Mucosa of descending colon (tissue), 3 donors: ENCODE data around the gene ALOX12B. TPM values are rescaled to one million over a fixed set of nuclear protein-coding genes. Genes with fewer than 3 reads are reported as not detected.

ENCODE experiments used
- ATAC-seq: fragments of 200-7000 bp; cut with Tn5 transposase; one replicate; pipeline ENCODE4 v1.9.1; 2020; ENCODE audit warnings: mild to moderate bottlenecking, moderate library complexity
- DNase-seq, 3 donors: peaks; one replicate each; pipeline ENCODE4 v3.0.0-alpha.2; 2020
- H3K36me3 ChIP-seq: fragments of 200-600 bp; one replicate; pipeline ENCODE4 v1.8.0; 2021; ENCODE audit warnings: low read depth, mild to moderate bottlenecking
- H3K4me1 ChIP-seq: fragments of 200-600 bp; one replicate; pipeline ENCODE4 v1.8.0; 2021; ENCODE audit warnings: low read depth, mild to moderate bottlenecking
- H3K4me3 ChIP-seq: fragments of 200-600 bp; one replicate; pipeline ENCODE4 v1.8.0; 2021; ENCODE audit warnings: mild to moderate bottlenecking
- H3K9me3 ChIP-seq: fragments of 200-600 bp; one replicate; pipeline ENCODE4 v1.8.0; 2021; ENCODE audit warnings: mild to moderate bottlenecking
- intact Hi-C, 2 donors: fragments of 100-400 bp; cut with DNase I in 1 of 2; cut with micrococcal nuclease in 1 of 2; formaldehyde crosslinking; loops; one replicate each; pipeline versions ENCODE4 v1.11.0 to v1.11.1; 2022; cut with DNase I, micrococcal nuclease
- total RNA-seq, 3 donors: library from RNA; stranded (reverse); fragmentation: NEBNext Ultra II Directional in 2 of 3; extraction: Animal tissue kit (Norgen Biotek cat#: 25700) in 2 of 3; gene quantifications; one replicate each; pipeline versions ENCODE4 v1.2.1 to v1.2.4, GENCODE V29; 2021 to 2023
- TF ChIP-seq, protein P1 (sequence below): fragments of 200-600 bp; IDR thresholded peaks from one replicate; pipeline ENCODE4 v1.8.0; 2022; ENCODE audit warnings: antibody characterized with exemption, mild to moderate bottlenecking
- donor health status: DM: no; HTN: no; CAD: no; lungs with moderate emphysema.
- donor health status: DM: no; HTN: no; CAD: no.
- donor health status: DM: no; HTN: yes; CAD: no.

The ALOX12B gene
- total RNA-seq, 3 donors from 2014 or later, result 0.25 to 0.65 (median 0.49) TPM

DNA sequence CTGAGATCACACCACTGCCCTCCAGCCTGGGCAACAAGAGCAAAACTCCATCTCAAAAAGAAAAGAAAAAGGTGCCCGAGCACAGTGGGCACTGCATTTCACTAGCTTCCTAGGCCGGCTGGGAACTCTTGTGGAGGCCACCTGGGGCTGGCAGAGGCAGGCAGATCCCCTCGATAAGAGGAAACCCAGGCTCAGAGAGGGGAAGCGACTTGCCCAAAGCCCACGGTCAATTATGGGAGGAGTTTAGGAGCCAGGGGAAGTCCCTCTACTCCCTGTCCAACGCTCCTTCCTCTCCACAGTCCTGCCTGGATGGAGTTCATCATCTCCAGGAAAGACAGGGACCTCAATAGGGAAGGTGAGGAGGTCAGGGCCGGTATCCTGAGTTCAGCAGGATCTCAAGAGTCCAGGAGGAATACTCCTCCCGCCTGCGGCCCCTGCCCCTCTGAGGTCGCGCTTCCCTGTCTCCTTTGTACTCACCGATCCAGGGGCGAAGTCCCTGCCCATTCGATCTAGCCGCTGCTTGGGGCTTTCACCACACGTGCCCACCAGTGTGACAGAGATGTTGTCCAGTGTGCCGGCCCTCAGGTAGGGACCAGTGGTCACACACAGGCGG is 30.0 kb upstream of the ALOX12B start:
- H3K9me3 ChIP-seq, result no peaks in the 10 kb centered on the region
- peaks cover 33% of the 10 kb centered on the region for H3K4me1 ChIP-seq
- ATAC-seq (no peak), DNase-seq (no peak)
- no peak overlapping the region for H3K4me3 ChIP-seq
- intact Hi-C loops, result no loop called here
- TF ChIP-seq, protein P1, sequence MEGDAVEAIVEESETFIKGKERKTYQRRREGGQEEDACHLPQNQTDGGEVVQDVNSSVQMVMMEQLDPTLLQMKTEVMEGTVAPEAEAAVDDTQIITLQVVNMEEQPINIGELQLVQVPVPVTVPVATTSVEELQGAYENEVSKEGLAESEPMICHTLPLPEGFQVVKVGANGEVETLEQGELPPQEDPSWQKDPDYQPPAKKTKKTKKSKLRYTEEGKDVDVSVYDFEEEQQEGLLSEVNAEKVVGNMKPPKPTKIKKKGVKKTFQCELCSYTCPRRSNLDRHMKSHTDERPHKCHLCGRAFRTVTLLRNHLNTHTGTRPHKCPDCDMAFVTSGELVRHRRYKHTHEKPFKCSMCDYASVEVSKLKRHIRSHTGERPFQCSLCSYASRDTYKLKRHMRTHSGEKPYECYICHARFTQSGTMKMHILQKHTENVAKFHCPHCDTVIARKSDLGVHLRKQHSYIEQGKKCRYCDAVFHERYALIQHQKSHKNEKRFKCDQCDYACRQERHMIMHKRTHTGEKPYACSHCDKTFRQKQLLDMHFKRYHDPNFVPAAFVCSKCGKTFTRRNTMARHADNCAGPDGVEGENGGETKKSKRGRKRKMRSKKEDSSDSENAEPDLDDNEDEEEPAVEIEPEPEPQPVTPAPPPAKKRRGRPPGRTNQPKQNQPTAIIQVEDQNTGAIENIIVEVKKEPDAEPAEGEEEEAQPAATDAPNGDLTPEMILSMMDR, result no peak
- H3K36me3 ChIP-seq, result no peaks in the 10 kb centered on the region

DNA sequence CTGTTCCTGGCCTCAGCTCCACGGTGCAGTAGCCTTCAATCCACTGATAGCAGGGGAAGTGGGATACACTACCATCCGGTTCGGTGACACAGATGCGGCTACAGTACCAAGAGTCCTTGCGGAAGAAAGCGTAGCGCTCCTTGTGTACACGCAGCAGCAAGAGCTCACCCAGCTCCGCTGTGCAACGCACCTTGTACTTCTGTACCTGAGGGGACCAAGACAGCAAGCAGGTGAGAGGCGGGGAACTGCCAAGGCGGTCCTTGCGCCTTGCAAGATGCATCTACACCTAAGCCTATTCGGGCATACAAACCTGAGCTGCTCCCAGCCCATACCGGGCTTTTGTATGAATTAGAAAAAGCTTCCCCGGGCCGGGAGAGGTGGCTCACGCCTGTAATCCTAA is 29.3 kb upstream of the ALOX12B start:
- H3K9me3 ChIP-seq, result no peaks in the 10 kb centered on the region
- TF ChIP-seq, protein P1, result no peak
- no peak overlapping the region for H3K4me3 ChIP-seq
- no peak for DNase-seq
- H3K36me3 ChIP-seq, result no peaks in the 10 kb centered on the region
- intact Hi-C loops, result no loop called here
- peaks cover 30% of the 10 kb centered on the region for H3K4me1 ChIP-seq
- ATAC-seq, result no peak

DNA sequence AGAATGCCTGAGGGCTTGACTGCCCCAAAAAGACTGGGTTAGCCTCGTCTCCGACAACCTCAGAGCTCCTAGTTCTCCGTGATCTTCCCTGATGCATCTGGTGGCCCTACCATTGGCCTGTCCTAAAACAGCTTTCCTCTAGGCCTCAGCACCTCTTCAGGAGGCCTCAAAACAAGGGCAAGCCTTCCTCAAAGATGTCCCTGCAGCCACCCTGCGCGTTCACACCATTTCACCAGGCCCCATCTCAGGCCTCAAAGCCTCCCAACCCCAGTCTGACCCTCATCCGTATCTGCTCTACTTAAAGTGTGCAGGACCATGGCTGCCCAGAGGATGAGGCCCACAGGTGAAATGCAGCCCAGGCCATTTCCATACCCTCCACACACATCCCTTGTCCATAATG is 23.4 kb upstream of the ALOX12B start:
- H3K4me1 ChIP-seq, result peaks cover 8% of the 10 kb centered on the region
- no peaks in the 10 kb centered on the region for H3K9me3 ChIP-seq
- intact Hi-C loops, result no loop called here
- TF ChIP-seq, protein P1, result no peak
- no peaks in the 10 kb centered on the region for H3K36me3 ChIP-seq
- DNase-seq, result no peak
- H3K4me3 ChIP-seq, result no peak overlapping the region
- ATAC-seq, result no peak

DNA sequence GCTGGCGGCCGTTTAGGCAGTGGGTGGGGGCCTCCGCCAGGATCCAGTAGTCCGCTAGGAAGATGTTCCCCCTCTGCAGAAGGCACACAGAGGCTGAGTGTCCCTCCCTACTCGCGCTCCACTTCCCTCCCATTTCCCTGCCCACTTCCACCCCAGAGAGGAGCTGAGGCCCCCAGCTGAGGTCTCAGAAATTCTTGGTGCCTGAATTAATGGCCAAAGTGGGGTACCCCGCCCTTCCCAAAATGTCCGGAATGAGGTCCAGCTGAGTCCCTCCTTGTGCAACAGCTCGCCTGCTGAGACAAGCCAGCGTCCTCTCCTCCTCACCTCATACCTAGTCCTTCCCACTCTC is 22.9 kb upstream of the ALOX12B start:
- no peak overlapping the region for H3K4me3 ChIP-seq
- no peaks in the 10 kb centered on the region for H3K36me3 ChIP-seq
- no peak for ATAC-seq
- no peaks in the 10 kb centered on the region for H3K9me3 ChIP-seq
- no peak for DNase-seq
- TF ChIP-seq, protein P1, result no peak
- intact Hi-C loops, result no loop called here
- peaks cover 8% of the 10 kb centered on the region for H3K4me1 ChIP-seq

DNA sequence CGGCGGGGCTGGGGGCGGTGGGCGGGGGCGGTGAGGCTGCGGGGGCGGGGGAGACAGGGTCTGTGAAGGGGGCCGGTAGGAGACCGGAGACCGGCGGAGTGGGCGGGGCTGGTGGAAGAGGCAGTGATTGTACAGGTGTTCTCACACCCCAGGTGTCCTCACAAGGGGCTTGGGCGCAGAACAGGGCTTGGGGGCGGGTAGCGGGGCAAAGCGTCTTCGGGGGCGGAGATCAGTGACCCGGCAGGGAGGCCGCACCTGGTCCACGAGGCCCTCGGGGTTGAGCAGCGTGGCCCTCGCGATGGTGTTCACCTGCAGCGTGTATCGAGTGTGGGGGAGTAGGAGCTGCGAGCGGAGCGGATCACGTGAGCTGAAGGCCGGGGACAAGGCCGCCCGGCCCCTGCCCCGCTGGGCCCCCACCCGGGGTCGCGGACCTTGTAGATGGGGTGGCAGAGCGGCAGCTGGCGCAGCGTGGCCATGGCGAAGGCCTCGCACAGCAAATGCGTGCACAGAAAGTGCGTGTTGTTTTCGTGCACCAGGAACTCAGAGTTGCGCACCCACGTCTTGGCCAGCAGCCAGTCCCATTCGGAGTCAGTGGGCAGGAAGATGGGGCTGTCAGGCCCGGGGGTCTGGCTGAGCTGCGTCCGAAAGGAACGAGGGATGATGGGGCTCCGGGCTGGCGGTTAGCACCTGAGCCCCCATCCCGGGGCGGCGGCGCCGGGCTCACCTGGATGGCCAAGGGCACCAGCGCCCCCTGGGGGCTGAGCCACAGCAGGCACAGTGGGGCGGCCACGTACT is 22.3 kb upstream of the ALOX12B start:
- TF ChIP-seq, protein P1, result peak; percentile 91
- H3K36me3 ChIP-seq, result no peaks in the 10 kb centered on the region
- intact Hi-C loops, result no loop called here
- DNase-seq (peak; percentile 75 to 85 (median 85)), ATAC-seq (peak; percentile 94)
- H3K4me1 ChIP-seq, result peaks cover 8% of the 10 kb centered on the region
- H3K4me3 ChIP-seq, result no peak overlapping the region
- no peaks in the 10 kb centered on the region for H3K9me3 ChIP-seq
